H9 (cell line): Measurements from ENCODE around the gene SLC2A11. TPM values are rescaled to one million over a fixed set of nuclear protein-coding genes. Genes with fewer than 3 reads are reported as not detected.

Source experiments
- DNase-seq: peaks from one replicate; pipeline ENCODE4 v3.0.0-alpha.2; 2017
- H2AFZ ChIP-seq: one replicate; pipeline ENCODE4 v1.6.1; 2013; ENCODE audit warnings: mild to moderate bottlenecking, low read length, control low read depth, moderate library complexity
- H2AK5ac ChIP-seq: 2 replicates; pipeline ENCODE4 v1.6.1; 2013; ENCODE audit warnings: low read length, control low read depth, mixed read lengths; ENCODE audit not compliant: insufficient read length
- H2BK120ac ChIP-seq: one replicate; pipeline ENCODE4 v1.6.1; 2013; ENCODE audit warnings: low read depth, mild to moderate bottlenecking, low read length, control low read depth, inconsistent platforms; ENCODE audit not compliant: poor library complexity, severe bottlenecking
- H2BK12ac ChIP-seq: 2 replicates; pipeline ENCODE4 v1.6.1; 2013; ENCODE audit warnings: low read length, control low read depth, mixed read lengths, low read depth; ENCODE audit not compliant: insufficient read length
- H2BK15ac ChIP-seq: 2 replicates; pipeline ENCODE4 v1.6.1; 2013; ENCODE audit warnings: low read depth, low read length, control low read depth
- H2BK20ac ChIP-seq: one replicate; pipeline ENCODE4 v1.6.1; 2013; ENCODE audit warnings: low read depth, mild to moderate bottlenecking, low read length, control low read depth, inconsistent platforms; ENCODE audit not compliant: poor library complexity, severe bottlenecking
- H2BK5ac ChIP-seq: 2 replicates; pipeline ENCODE4 v1.6.1; 2013; ENCODE audit warnings: low read length, control low read depth, mixed read lengths; ENCODE audit not compliant: insufficient read length
- H3K14ac ChIP-seq: 2 replicates; pipeline ENCODE4 v1.6.1; 2013; ENCODE audit warnings: low read length, control low read depth; ENCODE audit not compliant: insufficient read depth
- H3K18ac ChIP-seq: 2 replicates; pipeline ENCODE4 v1.6.1; 2013; ENCODE audit warnings: low read depth, mild to moderate bottlenecking, mixed read lengths, low read length, control low read depth; ENCODE audit not compliant: insufficient read length
- H3K23ac ChIP-seq: 2 replicates; pipeline ENCODE4 v1.6.1; 2013; ENCODE audit warnings: low read length, control low read depth, mixed read lengths, low read depth; ENCODE audit not compliant: insufficient read length
- H3K23me2 ChIP-seq: 2 replicates; pipeline ENCODE4 v1.6.1; 2013; ENCODE audit warnings: low read depth, mild to moderate bottlenecking, mixed read lengths, low read length, control low read depth; ENCODE audit not compliant: insufficient read length, poor library complexity, severe bottlenecking
- H3K27ac ChIP-seq: 2 replicates; pipeline ENCODE4 v1.5.1; 2013; ENCODE audit warnings: low read length, control low read depth, mixed read lengths, low read depth; ENCODE audit not compliant: insufficient read length
- H3K27me3 ChIP-seq: 2 replicates; pipeline ENCODE4 v1.6.1; 2013; ENCODE audit warnings: low read length, control low read depth, inconsistent platforms; ENCODE audit not compliant: insufficient read depth
- H3K4ac ChIP-seq: 2 replicates; pipeline ENCODE4 v1.6.1; 2013; ENCODE audit warnings: low read depth, mild to moderate bottlenecking, control low read depth, inconsistent platforms, low read length, moderate library complexity
- H3K4me1 ChIP-seq: 2 replicates; pipeline ENCODE4 v1.6.1; 2013; ENCODE audit warnings: low read length, control low read depth, inconsistent platforms; ENCODE audit not compliant: insufficient read depth
- H3K4me2 ChIP-seq: 2 replicates; pipeline ENCODE4 v1.6.1; 2013; ENCODE audit warnings: low read length, control low read depth, mixed read lengths; ENCODE audit not compliant: insufficient read length, insufficient read depth
- H3K56ac ChIP-seq: 2 replicates; pipeline ENCODE4 v1.6.1; 2013; ENCODE audit warnings: low read depth, mild to moderate bottlenecking, mixed read lengths, low read length, control low read depth; ENCODE audit not compliant: insufficient read length
- H3K79me1 ChIP-seq: 2 replicates; pipeline ENCODE4 v1.6.1; 2013; ENCODE audit warnings: low read depth, mild to moderate bottlenecking, moderate library complexity, low read length, control low read depth, inconsistent platforms; ENCODE audit not compliant: insufficient read depth, poor library complexity, severe bottlenecking
- H3K79me2 ChIP-seq: 2 replicates; pipeline ENCODE4 v1.6.1; 2013; ENCODE audit warnings: low read length, control low read depth, inconsistent platforms; ENCODE audit not compliant: insufficient read depth
- H3K9ac ChIP-seq: 2 replicates; pipeline ENCODE4 v1.6.1; 2013; ENCODE audit warnings: low read length, control low read depth, mixed read lengths; ENCODE audit not compliant: insufficient read length; ENCODE audit errors: extremely low read depth
- H3K9me3 ChIP-seq: one replicate; pipeline ENCODE4 v1.6.1; 2013; ENCODE audit warnings: low read depth, low read length, inconsistent platforms; ENCODE audit not compliant: control insufficient read depth
- H3T11ph ChIP-seq: one replicate; pipeline ENCODE4 v1.6.1; 2013; ENCODE audit warnings: mild to moderate bottlenecking, low read length, control low read depth, inconsistent platforms
- H4K20me1 ChIP-seq: one replicate; pipeline ENCODE4 v1.6.1; 2013; ENCODE audit not compliant: control insufficient read depth, insufficient read length, insufficient read depth
- H4K5ac ChIP-seq: 2 replicates; pipeline ENCODE4 v1.6.1; 2013; ENCODE audit warnings: low read depth, mild to moderate bottlenecking, mixed read lengths, low read length, control low read depth; ENCODE audit not compliant: insufficient read length
- H4K8ac ChIP-seq: replicated peaks from 2 replicates; pipeline ENCODE4 v1.6.1; 2013; ENCODE audit warnings: low read length, control low read depth, mixed read lengths, low read depth; ENCODE audit not compliant: insufficient read length
- H4K91ac ChIP-seq: 2 replicates; pipeline ENCODE4 v1.6.1; 2013; ENCODE audit warnings: low read depth, mild to moderate bottlenecking, moderate library complexity, mixed read lengths, low read length, control low read depth; ENCODE audit not compliant: insufficient read length
- H3K27ac Mint-ChIP-seq, 3 experiments: 2 replicates in 2 of 3; 3 replicates in 1 of 3; pipeline ENCODE4 v1.8.0; 2020 to 2021; ENCODE audit warnings: mixed read lengths in 3 of 3, mild to moderate bottlenecking in 1 of 3, moderate library complexity in 1 of 3
- H3K27me3 Mint-ChIP-seq: 2 replicates; pipeline ENCODE4 v1.8.0; 2021; ENCODE audit warnings: low read depth, mild to moderate bottlenecking, moderate library complexity, mixed read lengths
- H3K36me3 Mint-ChIP-seq, 3 experiments: 2 replicates in 2 of 3; 3 replicates in 1 of 3; pipeline ENCODE4 v1.8.0; 2020 to 2021; ENCODE audit warnings: low read depth in 3 of 3, mixed read lengths in 3 of 3; ENCODE audit not compliant: insufficient read depth in 1 of 3
- H3K4me1 Mint-ChIP-seq, 2 experiments: 2 replicates each; pipeline ENCODE4 v1.8.0; 2020; ENCODE audit warnings: mixed read lengths in 2 of 2
- H3K4me3 Mint-ChIP-seq, 2 experiments: 2 replicates in 1 of 2; 3 replicates in 1 of 2; pipeline ENCODE4 v1.8.0; 2020 to 2021; ENCODE audit warnings: mild to moderate bottlenecking in 2 of 2, mixed read lengths in 2 of 2, moderate library complexity in 1 of 2
- H3K9me3 Mint-ChIP-seq, 2 experiments: 2 replicates in 1 of 2; 3 replicates in 1 of 2; pipeline ENCODE4 v1.8.0; 2020; ENCODE audit warnings: mild to moderate bottlenecking in 2 of 2, mixed read lengths in 2 of 2, moderate library complexity in 1 of 2
- CTCF ChIP-seq: fragments of 200-600 bp; sonication (generic); conservative IDR thresholded peaks from 3 replicates; pipeline ENCODE4 v1.8.0; 2021; ENCODE audit warnings: antibody characterized with exemption, mild to moderate bottlenecking
- WGBS: extraction: QIAGEN DNeasy Blood & Tissue Kit; methylation state at CpG from one replicate; pipeline ENCODE4 v1.1.7; 2013; ENCODE audit warnings: missing lambda C conversion rate, low lambda C conversion rate, mixed read lengths; ENCODE audit not compliant: insufficient read length; ENCODE audit errors: extremely low coverage; 5-methylcytosine and 5-hydroxymethylcytosine counted together
- total RNA-seq: library from RNA; stranded (reverse); gene quantifications from 2 replicates; pipeline ENCODE4 v1.2.1, GENCODE V29; 2021

The SLC2A11 gene
- total RNA-seq, 1 experiment from 2014 or later, result 15.0 TPM

DNA sequence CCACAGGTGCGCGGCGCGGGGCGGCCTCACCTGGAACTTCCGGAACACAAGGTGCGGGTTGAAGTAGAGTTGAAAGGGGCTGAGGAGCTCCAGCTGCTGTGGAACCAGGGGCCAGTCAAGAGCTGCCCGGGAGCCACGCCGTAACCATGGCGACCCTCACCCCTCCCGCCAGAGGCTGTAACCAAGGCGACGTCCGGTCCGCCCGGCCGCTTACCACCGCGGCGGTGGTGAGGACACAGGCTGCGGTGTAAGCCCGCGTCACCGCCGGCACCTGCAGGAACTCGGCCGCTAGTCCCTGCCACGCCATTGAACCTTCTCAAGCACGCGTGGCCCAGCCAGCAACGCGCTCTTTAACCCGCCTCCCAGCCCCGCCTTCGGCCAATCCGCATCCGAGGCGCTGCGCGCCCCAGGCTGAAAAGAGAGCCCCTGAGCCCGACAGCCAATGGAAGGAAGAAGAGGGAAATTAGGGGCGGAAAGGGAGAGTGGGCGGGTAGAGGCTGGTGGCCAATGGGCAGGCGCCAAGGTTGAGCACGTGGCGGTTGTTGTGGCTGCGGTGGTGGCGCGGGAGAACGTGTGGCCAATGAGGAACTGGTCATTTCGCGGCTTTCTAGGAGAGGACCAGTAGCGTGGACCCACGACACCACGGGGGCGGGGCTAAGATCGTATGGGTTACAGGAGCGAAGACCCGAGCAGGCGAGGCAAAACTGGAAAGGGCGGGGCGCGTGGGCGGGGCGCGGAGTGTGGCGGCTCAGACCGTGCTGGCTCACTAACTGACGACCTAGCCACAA lies 18.8 kb upstream of the SLC2A11 start, which contains the start of gene DERL3:
TSS of gene DERL3 (minus strand) at position 326 of the 788 bp plus-strand sequence. CDS start at position 307, 19 bp downstream.
- DNase-seq, result peak; percentile 100
- no peak for TF ChIP-seq CTCF
- no peak within 1 kb of the TSS for H4K91ac ChIP-seq
- peak within 1 kb of the TSS; percentile 91 for H3K18ac ChIP-seq
- H2BK5ac ChIP-seq, result no peak within 1 kb of the TSS
- H4K20me1 ChIP-seq, result no peaks in the 10 kb centered on the region
- peaks cover 6 to 12% (median 11%) of the 10 kb centered on the region in 3 experiments; a peak in 6 of 7 replicates for H3K36me3 Mint-ChIP-seq
- peaks cover 0 to 3% of the 10 kb centered on the region in 2 experiments; a peak in 1 of 5 replicates for H3K9me3 Mint-ChIP-seq
- no CpG with 5 or more reads among the region's 70 CpGs for WGBS
- H3K9me3 ChIP-seq, result no peaks in the 10 kb centered on the region
- H3K14ac ChIP-seq, result peak within 1 kb of the TSS; percentile 74; the same call in 1 of the 2 replicates
- H2BK15ac ChIP-seq, result no peak within 1 kb of the TSS
- H3K79me2 ChIP-seq, result no peaks in the 10 kb centered on the region
- H3K9ac ChIP-seq, result peak within 1 kb of the TSS; percentile 57
- peak within 1 kb of the TSS; percentile 87 to 94 (median 90); a peak in 6 of 7 replicates for H3K27ac Mint-ChIP-seq
- no peaks in the 10 kb centered on the region; the same call in 1 of the 2 replicates for H3K4me1 ChIP-seq
- H4K8ac ChIP-seq, result no peak within 1 kb of the TSS
- no peak within 1 kb of the TSS for H2AFZ ChIP-seq
- no peak within 1 kb of the TSS for H3K23ac ChIP-seq
- no peak within 1 kb of the TSS for H3K27ac ChIP-seq
- H3K4me1 Mint-ChIP-seq, result peaks cover 24 to 33% of the 10 kb centered on the region in 2 experiments
- H3K27me3 ChIP-seq, result no peaks in the 10 kb centered on the region; the same call in 1 of the 2 replicates
- no peak within 1 kb of the TSS for H2BK12ac ChIP-seq
- no peak within 1 kb of the TSS for H4K5ac ChIP-seq
- H2BK120ac ChIP-seq, result no peak within 1 kb of the TSS
- H2BK20ac ChIP-seq, result no peak within 1 kb of the TSS
- H3K4ac ChIP-seq, result no peak within 1 kb of the TSS; the same call in 1 of the 2 replicates
- peaks cover 6% of the 10 kb centered on the region for H3K23me2 ChIP-seq
- peaks cover 30% of the 10 kb centered on the region for H3K27me3 Mint-ChIP-seq
- no peaks in the 10 kb centered on the region for H3K79me1 ChIP-seq
- H3K56ac ChIP-seq, result no peak within 1 kb of the TSS
- H3T11ph ChIP-seq, result no peak within 1 kb of the TSS
- peak within 1 kb of the TSS; percentile 63 for H3K4me2 ChIP-seq
- H2AK5ac ChIP-seq, result no peak within 1 kb of the TSS
- H3K4me3 Mint-ChIP-seq, result peak within 1 kb of the TSS; percentile 82 to 94
